Liver (tissue), 9 donors: ENCODE measurements around the gene IL17REL. TPM values are rescaled to one million over a fixed set of nuclear protein-coding genes. Genes with fewer than 3 reads are reported as not detected.
A peak's percentile ranks its signal among the peaks of the same experiment; 100 is the strongest.

ENCODE experiments used
- DNase-seq: peaks from one replicate; pipeline ENCODE4 v3.0.0-alpha.2; 2017; ENCODE audit warnings: low spot score
- H3K27ac ChIP-seq, 2 donors: one replicate each; pipeline ENCODE4 v1.7.0; 2013; ENCODE audit warnings: inconsistent platforms in 2 of 2, low read length in 2 of 2, control low read depth in 1 of 2, low read depth in 1 of 2, mild to moderate bottlenecking in 1 of 2
- H3K27me3 ChIP-seq, 4 donors: one replicate each; pipeline versions ENCODE4 v1.6.1 to v1.7.0; 2013; ENCODE audit warnings: low read length in 3 of 4, inconsistent platforms in 1 of 4, mild to moderate bottlenecking in 1 of 4, moderate library complexity in 1 of 4; ENCODE audit not compliant: control insufficient read depth in 4 of 4, insufficient read depth in 4 of 4
- H3K36me3 ChIP-seq, 4 donors: one replicate each; pipeline versions ENCODE4 v1.6.1 to v1.7.0; 2013; ENCODE audit warnings: low read length in 3 of 4, mild to moderate bottlenecking in 3 of 4, low read depth in 1 of 4, moderate library complexity in 1 of 4; ENCODE audit not compliant: control insufficient read depth in 4 of 4, insufficient read depth in 3 of 4
- H3K4me1 ChIP-seq, 4 donors: one replicate each; pipeline versions ENCODE4 v1.6.1 to v1.7.0; 2013; ENCODE audit warnings: low read length in 3 of 4, mild to moderate bottlenecking in 3 of 4, moderate library complexity in 1 of 4; ENCODE audit not compliant: control insufficient read depth in 4 of 4, insufficient read depth in 4 of 4
- H3K4me3 ChIP-seq, 3 donors: one replicate each; pipeline versions ENCODE4 v1.6.1 to v1.7.0; 2013; ENCODE audit warnings: low read length in 3 of 3, control low read depth in 1 of 3, low read depth in 1 of 3, mild to moderate bottlenecking in 1 of 3
- H3K9ac ChIP-seq, 2 donors: one replicate each; pipeline ENCODE4 v1.7.0; 2013; ENCODE audit warnings: low read length in 2 of 2, mild to moderate bottlenecking in 2 of 2, moderate library complexity in 2 of 2, control low read depth in 1 of 2, low read depth in 1 of 2
- H3K9me3 ChIP-seq, 4 donors: one replicate each; pipeline versions ENCODE4 v1.6.1 to v1.7.0; 2013; ENCODE audit warnings: low read length in 3 of 4; ENCODE audit not compliant: control insufficient read depth in 4 of 4
- ATF3 ChIP-seq: IDR thresholded peaks from 2 replicates; pipeline ENCODE4 v1.6.1; 2016; ENCODE audit warnings: antibody characterized with exemption
- CTCF ChIP-seq: fragments of 150-350 bp; IDR thresholded peaks from 2 replicates; pipeline ENCODE4 v1.5.1; 2017; ENCODE audit warnings: improper control_type of control experiment, low read depth, low read length; ENCODE audit not compliant: missing input control
- EGR1 ChIP-seq, 2 donors: IDR thresholded peaks; 2 replicates each; pipeline ENCODE4 v1.6.1; 2016 to 2018; ENCODE audit warnings: antibody characterized with exemption in 2 of 2, low read depth in 2 of 2
- FOXA1 ChIP-seq: IDR thresholded peaks from 2 replicates; pipeline ENCODE4 v1.6.1; 2016; ENCODE audit warnings: antibody characterized with exemption
- FOXA2 ChIP-seq: IDR thresholded peaks from 2 replicates; pipeline ENCODE4 v1.6.1; 2016; ENCODE audit warnings: antibody characterized with exemption
- GABPA ChIP-seq, 2 donors: IDR thresholded peaks in 1 of 2; conservative IDR thresholded peaks in 1 of 2; 2 replicates each; pipeline ENCODE4 v1.6.1; 2016; ENCODE audit warnings: antibody characterized with exemption in 2 of 2, mild to moderate bottlenecking in 1 of 2, moderate library complexity in 1 of 2
- HNF4A ChIP-seq, 2 donors: conservative IDR thresholded peaks; 2 replicates each; pipeline ENCODE4 v1.6.1; 2016; ENCODE audit warnings: antibody characterized with exemption in 2 of 2, mild to moderate bottlenecking in 2 of 2
- HNF4G ChIP-seq: IDR thresholded peaks from 2 replicates; pipeline ENCODE4 v1.6.1; 2016; ENCODE audit warnings: antibody characterized with exemption
- JUND ChIP-seq, 2 donors: IDR thresholded peaks; 2 replicates each; pipeline ENCODE4 v1.6.1; 2016; ENCODE audit warnings: antibody characterized with exemption in 2 of 2
- MAX ChIP-seq: IDR thresholded peaks from 2 replicates; pipeline ENCODE4 v1.6.1; 2016; ENCODE audit warnings: antibody characterized with exemption
- RAD21 ChIP-seq, 2 donors: IDR thresholded peaks; 2 replicates each; pipeline ENCODE4 v1.6.1; 2016; ENCODE audit warnings: antibody characterized with exemption in 2 of 2, mild to moderate bottlenecking in 2 of 2
- REST ChIP-seq: IDR thresholded peaks from 2 replicates; pipeline ENCODE4 v1.6.1; 2016; ENCODE audit warnings: antibody characterized with exemption, mild to moderate bottlenecking
- RXRA ChIP-seq, 2 donors: IDR thresholded peaks; 2 replicates each; pipeline ENCODE4 v1.6.1; 2017 to 2018; ENCODE audit warnings: antibody characterized with exemption in 2 of 2, mild to moderate bottlenecking in 1 of 2
- SP1 ChIP-seq: IDR thresholded peaks from 2 replicates; pipeline ENCODE4 v1.6.1; 2018; ENCODE audit warnings: antibody characterized with exemption, mild to moderate bottlenecking
- TAF1 ChIP-seq: conservative IDR thresholded peaks from 2 replicates; pipeline ENCODE4 v1.6.1; 2016; ENCODE audit warnings: antibody characterized with exemption, mild to moderate bottlenecking
- YY1 ChIP-seq: IDR thresholded peaks from 2 replicates; pipeline ENCODE4 v1.6.1; 2016; ENCODE audit warnings: antibody characterized with exemption, mild to moderate bottlenecking
- ZBTB33 ChIP-seq: IDR thresholded peaks from 2 replicates; pipeline ENCODE4 v1.6.1; 2016; ENCODE audit warnings: antibody characterized with exemption
- WGBS: extraction: QIAGEN DNeasy Blood & Tissue Kit; methylation state at CpG from one replicate; pipeline ENCODE4 v1.1.7; 2013; 5-methylcytosine and 5-hydroxymethylcytosine counted together
- polyA plus RNA-seq, 2 donors: library from polyadenylated mRNA; stranded (reverse) in 1 of 2; unstranded in 1 of 2; fragments of 200-250 nt in 1 of 2; fragments of >200 nt in 1 of 2; fragmentation: Nextera tagmentation in 1 of 2; extraction: Ambion mirVana in 1 of 2; gene quantifications; one replicate each; pipeline versions ENCODE4 v1.2.1 to v1.2.3, GENCODE V29; 2013 to 2015
- total RNA-seq, 2 donors: library from RNA; depleted of rRNA; stranded (reverse); fragments of >200 nt; gene quantifications; one replicate each; pipeline ENCODE4 v1.2.3, GENCODE V29; 2014
- donor health status: healthy.
- donor health status: healthy.
- donor health status: healthy.
- donor health status: healthy.
- donor health status: healthy.

The IL17REL gene
- total and polyA plus RNA-seq, 4 donors, result under 0.01 TPM; not detected in 3

- Histone ChIP-seq H3K27me3 (no peaks in the 10 kb centered on the region), H3K36me3 (peaks cover 0 to 13% (median 3%) of the 10 kb centered on the region in 4 donors), H3K4me1 (peaks cover 26 to 61% (median 50%) of the 10 kb centered on the region in 4 donors), H3K9ac (peak overlapping the region; percentile 26 to 78), H3K9me3 (no peaks in the 10 kb centered on the region), H3K4me3 (peak overlapping the region; percentile 40 to 95 (median 87)), H3K27ac (peak overlapping the region; percentile 94 to 99)
- TF ChIP-seq YY1 (no peak), TAF1 (no peak), EGR1 (IDR thresholded peaks at IDR 0.05; ENCODE audit: low read depth in 2 of 2) (no peak), CTCF (no peak), ATF3 (peak; percentile 60), SP1 (peak; percentile 54), RXRA (IDR thresholded peaks at IDR 0.05) (peak in 1 of 2 donors; percentile 69), JUND (IDR thresholded peaks at IDR 0.05) (no peak), FOXA1 (no peak), GABPA (IDR thresholded peaks at IDR 0.05 in 1 of 2, conservative IDR thresholded peaks at IDR 0.05 in 1 of 2) (no peak), MAX (no peak), REST (no peak), HNF4A (conservative IDR thresholded peaks at IDR 0.05) (peak; percentile 84 to 88), FOXA2 (no peak), RAD21 (IDR thresholded peaks at IDR 0.05) (peak in 1 of 2 donors; percentile 14), HNF4G (peak; percentile 57), ZBTB33 (no peak)
- DNase-seq, result no peak
- WGBS, result 3% methylated on average over 21 of the region's 21 CpGs
These were observed 52.8 kb downstream of the IL17REL start for GRCh38 chr22:49959782-49960158.
